ENCODE results near the gene MND1. TPM values are rescaled to one million over a fixed set of nuclear protein-coding genes. Genes with fewer than 3 reads are reported as not detected.

The MND1 gene
- total RNA-seq, 6 experiments from 2014 or later, result 0.22 to 1.8 (median 0.86) TPM; not detected in 1

DNA sequence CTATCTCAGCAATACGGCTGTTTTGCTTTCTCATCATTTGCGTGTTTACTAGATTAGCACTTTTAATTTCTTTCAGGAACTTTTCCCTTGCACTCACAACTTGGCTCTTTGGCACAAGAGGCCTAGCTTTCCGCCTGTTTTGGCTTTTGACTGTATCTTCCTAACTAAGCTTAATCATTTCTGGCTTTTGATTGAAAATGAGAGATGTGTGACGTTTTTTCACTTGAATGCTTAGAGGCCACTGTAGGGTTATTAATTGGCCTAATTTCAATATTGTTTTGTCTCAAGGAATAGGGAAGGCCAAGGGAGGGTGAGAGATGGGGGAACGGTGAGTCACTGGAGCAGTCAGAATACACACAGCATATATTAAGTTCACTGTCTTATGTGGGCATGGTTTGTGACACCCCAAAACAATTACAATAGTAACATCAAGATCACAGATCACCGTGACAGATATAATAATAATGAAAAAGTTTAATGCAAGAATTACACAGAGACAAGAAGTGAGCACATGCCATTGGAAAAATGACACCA is 27.3 kb downstream of the MND1 start:
- WGBS (ENCODE audit: insufficient coverage, low coverage, low lambda C conversion rate, missing lambda C conversion rate), result 90% methylated on average over 6 of the region's 6 CpGs
- TF ChIP-seq, protein P1, sequence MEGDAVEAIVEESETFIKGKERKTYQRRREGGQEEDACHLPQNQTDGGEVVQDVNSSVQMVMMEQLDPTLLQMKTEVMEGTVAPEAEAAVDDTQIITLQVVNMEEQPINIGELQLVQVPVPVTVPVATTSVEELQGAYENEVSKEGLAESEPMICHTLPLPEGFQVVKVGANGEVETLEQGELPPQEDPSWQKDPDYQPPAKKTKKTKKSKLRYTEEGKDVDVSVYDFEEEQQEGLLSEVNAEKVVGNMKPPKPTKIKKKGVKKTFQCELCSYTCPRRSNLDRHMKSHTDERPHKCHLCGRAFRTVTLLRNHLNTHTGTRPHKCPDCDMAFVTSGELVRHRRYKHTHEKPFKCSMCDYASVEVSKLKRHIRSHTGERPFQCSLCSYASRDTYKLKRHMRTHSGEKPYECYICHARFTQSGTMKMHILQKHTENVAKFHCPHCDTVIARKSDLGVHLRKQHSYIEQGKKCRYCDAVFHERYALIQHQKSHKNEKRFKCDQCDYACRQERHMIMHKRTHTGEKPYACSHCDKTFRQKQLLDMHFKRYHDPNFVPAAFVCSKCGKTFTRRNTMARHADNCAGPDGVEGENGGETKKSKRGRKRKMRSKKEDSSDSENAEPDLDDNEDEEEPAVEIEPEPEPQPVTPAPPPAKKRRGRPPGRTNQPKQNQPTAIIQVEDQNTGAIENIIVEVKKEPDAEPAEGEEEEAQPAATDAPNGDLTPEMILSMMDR (IDR thresholded peaks at IDR 0.05), result no peak
- TF ChIP-seq POLR2A (IDR thresholded peaks at IDR 0.05), result no peak

DNA sequence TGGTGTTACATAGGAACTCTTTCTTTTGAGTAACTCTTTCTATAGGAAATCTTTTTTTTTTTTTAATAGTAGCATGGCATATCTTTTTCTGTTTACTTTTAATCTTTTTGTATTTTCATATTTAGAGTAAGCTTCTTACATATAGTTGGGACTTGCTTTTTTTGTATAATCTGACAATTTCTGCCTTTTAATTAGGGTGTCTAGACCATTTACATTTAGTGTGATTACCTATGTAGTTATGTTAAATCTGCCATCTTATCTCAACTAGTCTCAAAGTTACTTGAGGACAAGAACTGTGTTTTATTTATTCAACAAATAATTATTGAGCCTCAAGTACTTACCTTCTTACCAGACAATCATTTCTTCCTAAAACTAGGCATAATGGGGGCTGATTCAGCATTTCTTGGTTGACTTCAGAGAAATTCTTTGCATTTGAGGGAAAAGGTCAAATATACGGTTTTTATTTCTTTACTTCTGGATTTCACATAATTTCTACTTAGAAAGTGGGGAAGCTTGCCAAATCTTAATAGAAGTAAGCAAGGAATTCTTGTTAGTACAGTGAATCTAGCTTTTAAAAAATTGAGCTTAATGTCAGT is 28.6 kb downstream of the MND1 start:
- no peak overlapping the region for H3K4me3 ChIP-seq
- no peak for ATAC-seq
- intact Hi-C loops (cut with DNase I), result no loop called here
- no peaks in the 10 kb centered on the region for H3K9me3 ChIP-seq
- no peaks in the 10 kb centered on the region for H3K4me1 ChIP-seq
- 95% methylated on average over 1 of the region's 1 CpG for WGBS (ENCODE audit: insufficient coverage, low coverage, low lambda C conversion rate, missing lambda C conversion rate)
- no peak for DNase-seq
- H3K27me3 ChIP-seq, result no peaks in the 10 kb centered on the region
- H3K36me3 ChIP-seq, result no peaks in the 10 kb centered on the region
- TF ChIP-seq, protein P1 (IDR thresholded peaks at IDR 0.05), result no peak
- TF ChIP-seq POLR2A (IDR thresholded peaks at IDR 0.05), result no peak
- no peak overlapping the region for H3K27ac ChIP-seq

More for the DNA sequence above, 27.3 kb downstream of the MND1 start:
- no peak for DNase-seq
- no peaks in the 10 kb centered on the region for H3K36me3 ChIP-seq
- intact Hi-C loops (cut with DNase I), result no loop called here
- H3K27ac ChIP-seq, result no peak overlapping the region
- no peak for ATAC-seq
- no peaks in the 10 kb centered on the region for H3K9me3 ChIP-seq
- no peaks in the 10 kb centered on the region for H3K4me1 ChIP-seq
- no peaks in the 10 kb centered on the region for H3K27me3 ChIP-seq
- H3K4me3 ChIP-seq, result no peak overlapping the region

DNA sequence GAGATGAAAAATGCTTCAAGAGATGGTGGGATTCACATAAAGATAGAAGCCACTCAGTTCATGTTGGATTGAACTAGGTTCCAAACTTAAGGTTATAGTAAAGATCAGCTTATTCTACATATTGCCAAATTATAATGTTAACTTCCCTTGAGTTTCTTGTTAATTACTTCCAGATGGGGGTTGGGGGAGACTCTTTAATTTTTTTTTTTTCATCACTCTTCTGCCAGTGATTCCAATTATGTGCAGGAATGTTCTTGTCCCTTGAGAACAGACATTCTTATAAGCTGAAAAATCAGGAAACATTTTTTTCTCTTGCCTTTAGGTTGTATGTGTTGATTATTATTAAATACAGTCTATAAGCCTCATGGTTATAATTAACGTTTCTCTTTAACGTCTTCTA is 30.0 kb downstream of the MND1 start:
- Histone ChIP-seq H3K9me3 (no peaks in the 10 kb centered on the region), H3K27me3 (no peaks in the 10 kb centered on the region), H3K4me1 (no peaks in the 10 kb centered on the region), H3K27ac (no peak overlapping the region), H3K4me3 (no peak overlapping the region), H3K36me3 (no peaks in the 10 kb centered on the region)
- DNase-seq (no peak), ATAC-seq (no peak)
- TF ChIP-seq POLR2A (IDR thresholded peaks at IDR 0.05), result no peak
- TF ChIP-seq, protein P1 (IDR thresholded peaks at IDR 0.05), result no peak
- intact Hi-C loops (cut with DNase I), result no loop called here
- 91% methylated on average over 2 of the region's 2 CpGs for WGBS (ENCODE audit: insufficient coverage, low coverage, low lambda C conversion rate, missing lambda C conversion rate)

DNA sequence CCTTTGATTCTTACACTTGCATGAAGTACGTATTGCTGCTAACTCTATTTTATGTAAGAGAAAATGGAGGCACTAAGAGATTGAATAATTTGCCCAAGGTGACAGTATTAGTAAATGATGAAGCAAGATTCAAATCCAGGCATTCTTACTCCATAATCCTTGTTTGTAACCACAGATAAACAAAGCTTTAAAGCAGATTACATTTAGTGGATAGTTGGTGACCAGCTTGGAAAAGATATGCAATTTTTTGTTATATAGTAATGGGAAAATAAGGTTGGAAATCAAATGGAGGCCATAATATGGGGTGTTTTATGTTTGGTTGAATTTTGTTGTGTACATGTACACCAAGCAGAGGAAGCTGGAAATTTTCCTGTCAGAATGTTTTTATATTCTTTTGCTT is 30.8 kb downstream of the MND1 start:
- intact Hi-C loops (cut with DNase I), result no loop called here

More for the DNA sequence above, 30.8 kb downstream of the MND1 start:
- TF ChIP-seq, protein P1 (IDR thresholded peaks at IDR 0.05), result no peak
- no peak for TF ChIP-seq POLR2A (IDR thresholded peaks at IDR 0.05)
- Histone ChIP-seq H3K36me3 (no peaks in the 10 kb centered on the region), H3K27ac (no peak overlapping the region), H3K4me3 (no peak overlapping the region), H3K27me3 (no peaks in the 10 kb centered on the region), H3K9me3 (no peaks in the 10 kb centered on the region), H3K4me1 (no peaks in the 10 kb centered on the region)
- ATAC-seq, result no peak
- WGBS (ENCODE audit: insufficient coverage, low coverage, low lambda C conversion rate, missing lambda C conversion rate), result 90% methylated on average over 1 of the region's 1 CpG
- no peak for DNase-seq

Measured in right lobe of liver (tissue), 6 donors.